Fibroblast of pulmonary artery (primary cell): Measurements from ENCODE around the gene IPPK.
A peak's percentile ranks its signal among the peaks of the same experiment; 100 is the strongest.

Source experiments
- DNase-seq: peaks from one replicate; pipeline ENCODE4 v3.0.0-alpha.2; 2010; ENCODE audit warnings: low read depth
- H3K4me3 ChIP-seq: replicated peaks from 2 replicates; pipeline ENCODE4 v1.5.1; 2011; ENCODE audit warnings: low read depth, mild to moderate bottlenecking, control low read depth, low read length, moderate library complexity
- TF ChIP-seq, protein P1 (sequence below): IDR thresholded peaks from 2 replicates; pipeline ENCODE4 v1.5.1; 2011; ENCODE audit warnings: mild to moderate bottlenecking, control low read depth, low read length, inconsistent platforms; ENCODE audit errors: missing control alignments

IPPK gene

DNA sequence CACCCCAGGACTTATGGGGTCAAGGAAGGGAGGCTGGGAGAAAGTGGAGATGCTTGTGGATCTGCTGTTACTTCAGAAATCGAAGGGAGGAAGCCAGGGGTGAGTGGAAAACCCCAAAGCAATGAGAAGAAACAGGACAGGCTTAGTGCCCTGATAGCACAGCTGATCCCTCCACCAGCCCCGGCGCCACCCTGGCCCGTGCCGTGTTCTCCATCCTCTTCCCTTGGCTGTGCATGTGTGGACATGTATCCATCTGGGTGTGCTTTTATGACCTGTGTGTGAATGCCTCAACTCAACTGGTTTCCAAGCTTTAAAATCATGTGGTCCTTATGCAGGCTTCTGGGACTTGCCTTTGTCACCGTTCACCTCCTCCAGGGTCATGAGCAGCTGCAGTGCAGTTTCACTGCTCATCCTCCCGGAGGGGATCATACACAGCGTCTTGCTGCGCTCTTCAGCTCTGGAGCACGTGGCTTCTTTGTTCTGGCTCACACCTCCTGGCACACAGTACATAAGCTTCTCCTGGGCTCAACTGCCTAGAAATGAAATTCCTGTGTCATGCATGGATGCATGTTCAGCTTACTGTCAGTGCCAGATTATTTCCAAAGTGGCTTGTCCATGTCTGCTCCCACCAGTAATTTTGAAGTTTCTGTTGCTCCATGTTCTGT lies 58.2 kb downstream of the IPPK start:
- TF ChIP-seq, protein P1, sequence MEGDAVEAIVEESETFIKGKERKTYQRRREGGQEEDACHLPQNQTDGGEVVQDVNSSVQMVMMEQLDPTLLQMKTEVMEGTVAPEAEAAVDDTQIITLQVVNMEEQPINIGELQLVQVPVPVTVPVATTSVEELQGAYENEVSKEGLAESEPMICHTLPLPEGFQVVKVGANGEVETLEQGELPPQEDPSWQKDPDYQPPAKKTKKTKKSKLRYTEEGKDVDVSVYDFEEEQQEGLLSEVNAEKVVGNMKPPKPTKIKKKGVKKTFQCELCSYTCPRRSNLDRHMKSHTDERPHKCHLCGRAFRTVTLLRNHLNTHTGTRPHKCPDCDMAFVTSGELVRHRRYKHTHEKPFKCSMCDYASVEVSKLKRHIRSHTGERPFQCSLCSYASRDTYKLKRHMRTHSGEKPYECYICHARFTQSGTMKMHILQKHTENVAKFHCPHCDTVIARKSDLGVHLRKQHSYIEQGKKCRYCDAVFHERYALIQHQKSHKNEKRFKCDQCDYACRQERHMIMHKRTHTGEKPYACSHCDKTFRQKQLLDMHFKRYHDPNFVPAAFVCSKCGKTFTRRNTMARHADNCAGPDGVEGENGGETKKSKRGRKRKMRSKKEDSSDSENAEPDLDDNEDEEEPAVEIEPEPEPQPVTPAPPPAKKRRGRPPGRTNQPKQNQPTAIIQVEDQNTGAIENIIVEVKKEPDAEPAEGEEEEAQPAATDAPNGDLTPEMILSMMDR: no peak
- no peak overlapping the region for H3K4me3 ChIP-seq
- no peak for DNase-seq

DNA sequence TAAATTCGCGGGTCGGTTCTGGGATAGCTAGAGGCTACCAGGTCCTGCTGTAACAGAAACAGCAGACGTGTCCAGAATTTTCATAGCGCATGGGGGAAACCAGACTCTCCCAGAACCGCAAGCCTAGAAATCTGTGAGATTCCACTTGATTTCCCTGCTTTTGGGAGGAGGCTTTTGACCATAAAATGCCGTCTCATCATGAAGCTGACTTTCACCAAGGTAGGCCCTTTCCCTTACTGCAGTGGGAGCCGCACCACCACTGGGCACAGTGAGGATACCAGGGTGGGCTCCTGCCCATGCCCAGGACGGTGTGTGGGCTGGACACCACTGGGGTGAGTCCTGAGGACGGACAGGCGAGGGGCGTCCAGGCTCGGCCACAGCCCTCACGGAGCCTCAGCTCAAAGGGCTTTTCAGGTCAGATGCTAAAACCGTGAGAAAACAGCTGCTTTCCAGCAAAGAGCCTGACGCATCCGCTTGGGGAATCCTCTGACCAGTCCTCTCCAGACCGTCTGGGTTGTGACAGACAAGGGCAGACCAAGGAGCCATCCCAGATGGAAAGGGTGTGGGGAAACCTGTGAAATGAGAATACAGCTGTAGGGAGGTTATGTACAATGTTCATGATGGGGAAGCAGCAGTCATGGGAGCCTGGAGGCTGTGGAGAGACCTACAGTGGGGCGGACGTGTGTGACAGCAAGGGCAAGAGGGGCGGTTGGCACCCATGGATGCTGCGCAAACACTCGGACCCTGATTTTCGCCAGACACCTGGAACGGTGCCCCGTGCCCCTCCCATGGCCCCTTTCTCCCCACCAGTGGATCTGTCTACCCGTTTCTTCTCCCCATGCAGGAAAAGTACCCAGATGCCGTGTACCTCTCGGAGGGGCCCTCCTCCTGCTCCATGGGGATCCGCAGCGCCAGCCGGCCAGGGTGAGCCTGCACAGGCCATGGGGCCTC lies 59.2 kb downstream of the IPPK start:
- H3K4me3 ChIP-seq: no peak overlapping the region
- no peak for DNase-seq
- TF ChIP-seq, protein P1: no peak

DNA sequence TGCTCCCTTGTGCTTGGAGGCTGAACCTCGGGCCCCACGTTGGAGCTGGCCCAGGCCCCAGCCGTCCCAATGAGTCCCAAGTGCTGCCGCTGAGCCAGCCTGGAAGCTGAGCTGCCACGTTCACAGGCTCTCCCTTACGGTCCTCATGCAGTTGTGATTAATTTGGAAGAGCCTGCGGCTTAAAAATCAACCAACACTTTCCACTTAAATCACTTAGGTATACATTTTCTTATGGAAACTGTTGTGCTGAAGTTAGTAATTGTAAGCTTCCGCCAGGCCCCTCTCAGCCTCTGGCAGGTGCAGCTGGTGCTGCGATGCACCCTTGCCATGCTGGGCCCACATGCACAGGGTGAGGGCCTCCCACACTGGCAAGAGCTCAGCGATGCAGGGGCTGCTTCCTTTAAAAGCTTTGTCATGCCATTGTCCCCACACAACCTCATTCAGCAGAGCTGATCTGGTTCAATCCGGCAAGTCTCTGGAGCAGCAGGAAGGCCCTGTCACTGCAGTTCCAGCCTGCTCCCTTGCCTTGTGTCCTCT lies 61.0 kb downstream of the IPPK start:
- TF ChIP-seq, protein P1: no peak
- no peak overlapping the region for H3K4me3 ChIP-seq
- DNase-seq: peak; percentile 32

DNA sequence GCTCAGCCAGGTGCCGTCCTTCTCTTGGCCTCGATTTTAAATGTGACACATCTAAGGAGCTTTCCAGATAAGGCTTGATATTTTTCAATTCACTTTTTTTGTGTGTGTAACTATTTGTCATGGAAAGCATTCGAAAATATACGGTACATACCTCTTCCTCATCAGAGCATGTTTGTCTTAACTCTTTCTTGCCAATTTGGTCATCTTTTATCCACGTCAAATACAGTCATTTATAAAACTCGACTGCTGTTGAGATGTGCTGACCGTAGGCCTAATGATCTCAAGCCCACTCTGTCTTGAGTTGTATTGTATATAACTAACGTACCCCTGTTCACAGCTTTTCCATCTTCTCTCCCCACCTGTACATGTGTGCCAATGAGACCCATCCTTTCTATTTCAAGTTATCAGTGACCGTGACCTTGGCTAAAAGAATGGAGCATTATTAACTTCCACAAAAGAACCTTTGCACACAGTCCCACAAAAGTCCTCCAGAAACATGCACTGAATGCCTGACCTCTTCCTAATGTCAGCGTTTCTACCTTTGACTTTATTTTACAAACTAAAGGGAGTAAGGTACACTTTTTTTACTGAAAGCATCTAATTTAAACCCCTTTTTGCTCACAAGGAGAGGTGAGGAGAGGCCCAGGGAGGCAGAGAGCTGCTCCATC lies 61.6 kb downstream of the IPPK start:
- H3K4me3 ChIP-seq: no peak overlapping the region
- no peak for DNase-seq
- TF ChIP-seq, protein P1: no peak

DNA sequence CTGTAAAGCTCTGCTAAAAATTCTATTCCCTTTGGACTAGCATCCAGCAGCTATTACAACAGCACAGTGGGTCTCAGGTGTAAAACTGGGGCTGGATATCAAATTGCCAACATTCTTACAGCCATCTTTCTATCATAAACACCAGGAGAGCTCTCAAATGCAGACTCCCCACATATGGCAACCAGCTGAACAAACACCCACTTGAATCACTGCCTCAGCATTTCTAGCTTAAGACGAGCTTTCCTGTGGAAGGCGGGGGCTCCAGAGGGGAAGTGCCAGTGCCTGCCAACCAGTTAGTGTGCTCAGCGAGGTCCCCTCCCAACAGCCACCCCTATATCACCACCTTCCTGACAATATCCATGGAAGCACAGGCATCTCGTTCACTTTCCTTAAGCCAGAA lies 62.2 kb downstream of the IPPK start:
- DNase-seq: peak; percentile 53
- TF ChIP-seq, protein P1: no peak
- H3K4me3 ChIP-seq: no peak overlapping the region

DNA sequence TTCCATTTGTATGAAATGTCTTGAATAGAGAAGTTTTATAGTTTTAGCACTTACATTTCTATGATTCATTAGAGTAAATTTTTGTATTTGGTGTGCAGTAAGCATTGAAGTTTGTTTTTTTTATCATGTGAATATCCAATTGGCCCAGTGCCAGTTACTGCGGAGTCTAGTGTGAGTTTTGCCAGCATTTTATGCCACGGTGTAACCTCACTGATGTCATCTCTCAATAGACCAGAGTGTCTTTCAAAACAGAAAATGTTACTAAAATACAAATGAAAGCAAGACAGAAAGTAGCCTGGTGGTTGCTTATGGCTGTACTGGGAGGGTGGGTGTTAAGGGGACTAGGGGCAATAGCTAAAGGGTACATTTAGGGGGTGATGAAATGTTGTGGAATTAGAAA lies 62.8 kb downstream of the IPPK start:
- TF ChIP-seq, protein P1: no peak
- H3K4me3 ChIP-seq: no peak overlapping the region
- peak; percentile 69 for DNase-seq
